GM12865 (cell line): ENCODE measurements around the gene RPS21.

Experiments used
- DNase-seq: peaks from one replicate; pipeline ENCODE4 v3.0.0; 2010; ENCODE audit warnings: low read depth
- H3K4me3 ChIP-seq: 2 replicates; pipeline ENCODE4 v1.5.1; 2011; ENCODE audit warnings: mild to moderate bottlenecking, low read depth, low read length, control low read depth
- CTCF ChIP-seq: IDR thresholded peaks from 2 replicates; pipeline ENCODE4 v1.5.1; 2011; ENCODE audit warnings: low read length, control low read depth, low read depth, inconsistent platforms; ENCODE audit not compliant: insufficient read depth; ENCODE audit errors: missing control alignments

The RPS21 gene

GRCh38 chr20:62390317-62391164 is 3.6 kb downstream of the RPS21 start:
- no peak for TF ChIP-seq CTCF
- H3K4me3 ChIP-seq: no peak overlapping the region
- no peak for DNase-seq

GRCh38 chr20:62391165-62392076 is 4.5 kb downstream of the RPS21 start:
- no peak overlapping the region for H3K4me3 ChIP-seq
- TF ChIP-seq CTCF: no peak
- no peak for DNase-seq

- no peak overlapping the region for H3K4me3 ChIP-seq
- DNase-seq: no peak
- TF ChIP-seq CTCF: no peak
These were observed 5.1 kb downstream of the RPS21 start for GRCh38 chr20:62392077-62392418.

- no peak for TF ChIP-seq CTCF
- H3K4me3 ChIP-seq: no peak overlapping the region
- no peak for DNase-seq
These were observed 5.9 kb downstream of the RPS21 start for GRCh38 chr20:62392621-62393334.

GRCh38 chr20:62393335-62393665 is 6.4 kb downstream of the RPS21 start:
- no peak for DNase-seq

GRCh38 chr20:62393830-62394229 is 6.9 kb downstream of the RPS21 start:
- TF ChIP-seq CTCF: no peak
- DNase-seq: no peak
- H3K4me3 ChIP-seq: no peak overlapping the region

More at GRCh38 chr20:62393335-62393665, 6.4 kb downstream of the RPS21 start:
- no peak for TF ChIP-seq CTCF
- no peak overlapping the region for H3K4me3 ChIP-seq
